ENCODE results near the gene COL1A1.

Gene COL1A1

DNA sequence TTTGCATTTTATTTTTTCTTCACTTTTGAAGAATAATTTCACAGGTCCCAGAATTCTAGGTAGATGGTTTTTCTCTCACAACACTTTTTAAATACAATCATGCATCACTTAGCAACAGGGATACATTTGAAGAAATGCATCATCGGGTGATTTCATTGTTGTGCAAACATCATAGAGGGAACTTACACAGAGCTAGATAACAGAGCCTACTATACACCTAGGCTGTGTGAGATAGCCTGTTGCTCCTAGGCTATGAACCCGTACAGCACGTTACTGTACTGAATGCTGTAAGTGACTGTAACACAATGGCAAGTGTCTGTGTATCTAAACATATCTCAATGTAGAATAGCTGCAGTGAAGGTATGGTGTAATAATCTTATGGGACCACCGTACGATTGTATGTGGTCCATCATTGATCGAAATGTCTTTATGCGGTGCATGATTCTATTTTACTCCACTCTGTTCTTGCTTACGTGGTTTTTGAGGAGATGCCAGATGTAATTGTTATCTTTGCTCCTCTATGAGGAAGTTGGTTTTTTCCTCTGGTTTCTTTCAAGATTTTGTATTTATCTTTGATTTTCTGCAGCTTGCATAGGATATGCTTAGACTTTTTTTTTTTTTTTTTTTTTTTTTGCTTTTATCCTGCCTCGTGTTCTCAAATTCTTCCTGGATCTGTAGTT is 37.3 kb upstream of the COL1A1 start:
- Histone ChIP-seq H3K79me2 (ENCODE audit: insufficient read depth, low read length) (no peaks in the 10 kb centered on the region), H3K4me2 (ENCODE audit: low read length) (no peak overlapping the region), H3K27ac (ENCODE audit: low read depth, low read length, poor library complexity, severe bottlenecking) (no peak overlapping the region), H3K36me3 (ENCODE audit: insufficient read depth, low read length) (no peaks in the 10 kb centered on the region), H3F3A (ENCODE audit: insufficient read depth, low read length) (no peaks in the 10 kb centered on the region), H3K9me3 (ENCODE audit: low read length) (no peaks in the 10 kb centered on the region), H3K9ac (ENCODE audit: low read length) (no peak overlapping the region), H3K27me3 (ENCODE audit: insufficient read depth, low read length) (0 out of 2 replicates have a peak, but pooled peaks cover 4% of the 10 kb centered on the region), H3K4me1 (ENCODE audit: insufficient read depth, low read length, severe bottlenecking) (no peaks in the 10 kb centered on the region), H2AFZ (ENCODE audit: low read length) (no peak overlapping the region), H4K20me1 (ENCODE audit: insufficient read depth, low read length) (no peaks in the 10 kb centered on the region), H3K9me2 (ENCODE audit: low read depth, low read length) (no peaks in the 10 kb centered on the region), H3K4me3 (ENCODE audit: low read depth, low read length, poor library complexity, severe bottlenecking) (no peak overlapping the region)
- TF ChIP-seq EZH2 (IDR thresholded peaks at IDR 0.05; ENCODE audit: borderline replicate concordance, low read length): no peak
- TF ChIP-seq, protein P1, sequence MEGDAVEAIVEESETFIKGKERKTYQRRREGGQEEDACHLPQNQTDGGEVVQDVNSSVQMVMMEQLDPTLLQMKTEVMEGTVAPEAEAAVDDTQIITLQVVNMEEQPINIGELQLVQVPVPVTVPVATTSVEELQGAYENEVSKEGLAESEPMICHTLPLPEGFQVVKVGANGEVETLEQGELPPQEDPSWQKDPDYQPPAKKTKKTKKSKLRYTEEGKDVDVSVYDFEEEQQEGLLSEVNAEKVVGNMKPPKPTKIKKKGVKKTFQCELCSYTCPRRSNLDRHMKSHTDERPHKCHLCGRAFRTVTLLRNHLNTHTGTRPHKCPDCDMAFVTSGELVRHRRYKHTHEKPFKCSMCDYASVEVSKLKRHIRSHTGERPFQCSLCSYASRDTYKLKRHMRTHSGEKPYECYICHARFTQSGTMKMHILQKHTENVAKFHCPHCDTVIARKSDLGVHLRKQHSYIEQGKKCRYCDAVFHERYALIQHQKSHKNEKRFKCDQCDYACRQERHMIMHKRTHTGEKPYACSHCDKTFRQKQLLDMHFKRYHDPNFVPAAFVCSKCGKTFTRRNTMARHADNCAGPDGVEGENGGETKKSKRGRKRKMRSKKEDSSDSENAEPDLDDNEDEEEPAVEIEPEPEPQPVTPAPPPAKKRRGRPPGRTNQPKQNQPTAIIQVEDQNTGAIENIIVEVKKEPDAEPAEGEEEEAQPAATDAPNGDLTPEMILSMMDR (IDR thresholded peaks at IDR 0.05; ENCODE audit: low read length): no peak

GRCh38 chr17:50237901-50238300 is 36.5 kb upstream of the COL1A1 start:
- Histone ChIP-seq H3K27me3 (ENCODE audit: insufficient read depth, low read length) (0 out of 2 replicates have a peak, but pooled peaks cover 4% of the 10 kb centered on the region), H2AFZ (ENCODE audit: low read length) (no peak overlapping the region), H3K4me2 (ENCODE audit: low read length) (no peak overlapping the region), H3K27ac (ENCODE audit: low read depth, low read length, poor library complexity, severe bottlenecking) (no peak overlapping the region), H3K4me1 (ENCODE audit: insufficient read depth, low read length, severe bottlenecking) (no peaks in the 10 kb centered on the region), H3K9ac (ENCODE audit: low read length) (no peak overlapping the region), H3K9me3 (ENCODE audit: low read length) (no peaks in the 10 kb centered on the region), H3F3A (ENCODE audit: insufficient read depth, low read length) (no peaks in the 10 kb centered on the region), H3K9me2 (ENCODE audit: low read depth, low read length) (no peaks in the 10 kb centered on the region), H3K79me2 (ENCODE audit: insufficient read depth, low read length) (no peaks in the 10 kb centered on the region), H4K20me1 (ENCODE audit: insufficient read depth, low read length) (no peaks in the 10 kb centered on the region), H3K36me3 (ENCODE audit: insufficient read depth, low read length) (no peaks in the 10 kb centered on the region), H3K4me3 (ENCODE audit: low read depth, low read length, poor library complexity, severe bottlenecking) (no peak overlapping the region)
- TF ChIP-seq, protein P1 (IDR thresholded peaks at IDR 0.05; ENCODE audit: low read length): no peak
- TF ChIP-seq EZH2 (IDR thresholded peaks at IDR 0.05; ENCODE audit: borderline replicate concordance, low read length): no peak

DNA sequence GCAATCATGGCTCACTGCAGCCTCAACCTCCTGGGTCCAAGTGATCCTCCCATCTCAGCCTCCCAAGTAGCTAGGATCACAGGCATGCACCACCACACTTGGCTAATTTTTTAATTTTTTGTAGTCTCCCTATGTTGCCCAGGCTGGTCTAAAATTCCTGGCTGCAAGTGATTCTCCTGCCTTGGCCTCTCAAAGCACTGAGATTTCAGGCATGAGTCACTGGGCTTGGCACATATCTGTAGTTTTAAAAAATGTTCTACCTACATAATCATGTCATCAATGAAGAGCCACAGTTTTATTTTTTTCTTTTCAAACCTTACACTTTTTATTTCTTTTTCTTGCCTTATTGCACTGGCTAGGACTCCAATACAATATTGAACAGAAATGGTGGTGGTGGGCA is 33.1 kb upstream of the COL1A1 start:
- H3K9ac ChIP-seq (ENCODE audit: low read length): no peak overlapping the region
- no peak overlapping the region for H3K4me3 ChIP-seq (ENCODE audit: low read depth, low read length, poor library complexity, severe bottlenecking)
- H3K36me3 ChIP-seq (ENCODE audit: insufficient read depth, low read length): no peaks in the 10 kb centered on the region
- H3K27ac ChIP-seq (ENCODE audit: low read depth, low read length, poor library complexity, severe bottlenecking): no peak overlapping the region
- no peak overlapping the region for H3K4me2 ChIP-seq (ENCODE audit: low read length)
- H3K9me2 ChIP-seq (ENCODE audit: low read depth, low read length): no peaks in the 10 kb centered on the region
- no peak overlapping the region for H2AFZ ChIP-seq (ENCODE audit: low read length)
- H3K9me3 ChIP-seq (ENCODE audit: low read length): no peaks in the 10 kb centered on the region
- no peaks in the 10 kb centered on the region for H3K4me1 ChIP-seq (ENCODE audit: insufficient read depth, low read length, severe bottlenecking)
- H4K20me1 ChIP-seq (ENCODE audit: insufficient read depth, low read length): no peaks in the 10 kb centered on the region
- H3F3A ChIP-seq (ENCODE audit: insufficient read depth, low read length): no peaks in the 10 kb centered on the region
- H3K79me2 ChIP-seq (ENCODE audit: insufficient read depth, low read length): no peaks in the 10 kb centered on the region
- peaks cover 4% of the 10 kb centered on the region; the same call in 1 of the 2 replicates for H3K27me3 ChIP-seq (ENCODE audit: insufficient read depth, low read length)
- TF ChIP-seq, protein P1 (IDR thresholded peaks at IDR 0.05; ENCODE audit: low read length): no peak
- TF ChIP-seq EZH2 (IDR thresholded peaks at IDR 0.05; ENCODE audit: borderline replicate concordance, low read length): no peak

All from OCI-LY1 (cell line).